Parathyroid adenoma (tissue), 2 donors: ENCODE data around the gene SND1.

Experiments
- H2AFZ ChIP-seq: fragments of 300-600 bp; sonication (generic); one replicate; pipeline ENCODE4 v1.7.0; 2017; ENCODE audit warnings: antibody characterized with exemption, mild to moderate bottlenecking
- H3K27ac ChIP-seq: fragments of 300-600 bp; sonication (generic); one replicate; pipeline ENCODE4 v1.7.0; 2017
- H3K27me3 ChIP-seq: fragments of 300-600 bp; sonication (generic); one replicate; pipeline ENCODE4 v1.7.0; 2017; ENCODE audit warnings: low read length; ENCODE audit not compliant: control insufficient read depth, insufficient read depth
- H3K36me3 ChIP-seq: fragments of 300-600 bp; sonication (generic); one replicate; pipeline ENCODE4 v1.7.0; 2017; ENCODE audit warnings: low read length; ENCODE audit not compliant: control insufficient read depth, insufficient read depth
- H3K4me1 ChIP-seq: fragments of 300-600 bp; sonication (generic); one replicate; pipeline ENCODE4 v1.7.0; 2017; ENCODE audit warnings: control low read depth
- H3K4me2 ChIP-seq: fragments of 300-600 bp; sonication (generic); one replicate; pipeline ENCODE4 v1.7.0; 2017; ENCODE audit warnings: low read length
- H3K4me3 ChIP-seq: fragments of 300-600 bp; sonication (generic); one replicate; pipeline ENCODE4 v1.7.0; 2017; ENCODE audit warnings: low read depth, low read length
- H3K79me2 ChIP-seq: fragments of 300-600 bp; sonication (generic); one replicate; pipeline ENCODE4 v1.7.0; 2017; ENCODE audit warnings: control low read depth
- H3K9ac ChIP-seq: fragments of 300-600 bp; sonication (generic); one replicate; pipeline ENCODE4 v1.7.0; 2017; ENCODE audit warnings: mild to moderate bottlenecking
- H3K9me3 ChIP-seq: fragments of 300-600 bp; sonication (generic); one replicate; pipeline ENCODE4 v1.7.0; 2017; ENCODE audit warnings: low read length; ENCODE audit not compliant: control insufficient read depth
- TF ChIP-seq, protein P1 (sequence below): fragments of 300-600 bp; sonication (generic); IDR thresholded peaks from one replicate; pipeline ENCODE4 v1.7.0; 2017; ENCODE audit warnings: antibody characterized with exemption, mild to moderate bottlenecking
- donor health status: primary hyperparathyroidism.

The SND1 gene

DNA sequence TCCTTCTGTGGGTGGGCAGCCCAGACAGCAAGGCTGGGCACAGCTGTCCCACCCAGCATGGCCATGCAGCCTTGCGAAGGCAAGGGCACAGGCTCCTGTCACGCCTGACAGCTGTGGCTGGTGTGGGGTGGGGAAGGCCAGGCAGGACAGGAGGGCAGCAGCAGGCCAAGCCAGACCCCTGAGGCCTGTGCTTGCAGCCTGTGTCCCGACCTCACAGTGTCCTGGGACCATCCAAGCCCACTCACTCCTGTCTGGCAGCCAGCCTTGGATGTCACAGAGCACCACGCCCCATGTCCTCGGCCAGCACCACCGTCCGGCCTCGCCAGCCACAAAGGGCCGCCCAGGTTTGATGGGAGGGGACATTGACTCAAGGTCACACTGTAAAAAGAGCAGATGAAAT, 464.7 kb downstream of the SND1 start:
- H3K4me3 ChIP-seq = no peak overlapping the region
- H3K9ac ChIP-seq = no peak overlapping the region
- H3K79me2 ChIP-seq = no peaks in the 10 kb centered on the region
- no peaks in the 10 kb centered on the region for H3K36me3 ChIP-seq
- no peaks in the 10 kb centered on the region for H3K27me3 ChIP-seq
- TF ChIP-seq, protein P1, sequence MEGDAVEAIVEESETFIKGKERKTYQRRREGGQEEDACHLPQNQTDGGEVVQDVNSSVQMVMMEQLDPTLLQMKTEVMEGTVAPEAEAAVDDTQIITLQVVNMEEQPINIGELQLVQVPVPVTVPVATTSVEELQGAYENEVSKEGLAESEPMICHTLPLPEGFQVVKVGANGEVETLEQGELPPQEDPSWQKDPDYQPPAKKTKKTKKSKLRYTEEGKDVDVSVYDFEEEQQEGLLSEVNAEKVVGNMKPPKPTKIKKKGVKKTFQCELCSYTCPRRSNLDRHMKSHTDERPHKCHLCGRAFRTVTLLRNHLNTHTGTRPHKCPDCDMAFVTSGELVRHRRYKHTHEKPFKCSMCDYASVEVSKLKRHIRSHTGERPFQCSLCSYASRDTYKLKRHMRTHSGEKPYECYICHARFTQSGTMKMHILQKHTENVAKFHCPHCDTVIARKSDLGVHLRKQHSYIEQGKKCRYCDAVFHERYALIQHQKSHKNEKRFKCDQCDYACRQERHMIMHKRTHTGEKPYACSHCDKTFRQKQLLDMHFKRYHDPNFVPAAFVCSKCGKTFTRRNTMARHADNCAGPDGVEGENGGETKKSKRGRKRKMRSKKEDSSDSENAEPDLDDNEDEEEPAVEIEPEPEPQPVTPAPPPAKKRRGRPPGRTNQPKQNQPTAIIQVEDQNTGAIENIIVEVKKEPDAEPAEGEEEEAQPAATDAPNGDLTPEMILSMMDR = no peak
- no peak overlapping the region for H3K27ac ChIP-seq
- H2AFZ ChIP-seq = no peak overlapping the region
- H3K9me3 ChIP-seq = no peaks in the 10 kb centered on the region
- no peak overlapping the region for H3K4me2 ChIP-seq
- H3K4me1 ChIP-seq = no peaks in the 10 kb centered on the region

DNA sequence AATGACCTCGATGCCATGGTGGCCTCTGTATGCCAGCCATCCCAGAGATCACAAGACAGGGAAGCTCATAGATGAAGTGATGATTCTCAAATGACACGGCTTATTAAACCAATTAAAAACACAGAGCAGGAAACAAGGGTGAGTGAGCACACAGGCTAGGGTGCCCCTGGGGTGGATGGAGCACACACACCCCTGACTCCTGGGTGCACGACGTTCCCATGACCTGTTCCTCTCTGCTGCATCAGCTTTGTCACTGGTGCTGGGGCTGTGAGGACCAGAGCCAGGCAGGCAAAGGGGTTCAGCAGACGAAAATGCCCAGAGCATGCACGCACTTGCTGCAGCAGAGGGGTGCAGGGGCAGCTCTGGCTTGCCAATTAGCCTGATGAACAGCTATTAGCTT, 465.7 kb downstream of the SND1 start:
- no peaks in the 10 kb centered on the region for H3K4me1 ChIP-seq
- no peaks in the 10 kb centered on the region for H3K36me3 ChIP-seq
- no peak overlapping the region for H3K4me3 ChIP-seq
- H3K27ac ChIP-seq = no peak overlapping the region
- no peak overlapping the region for H3K4me2 ChIP-seq
- H3K9me3 ChIP-seq = no peaks in the 10 kb centered on the region
- H3K9ac ChIP-seq = no peak overlapping the region
- TF ChIP-seq, protein P1 = no peak
- H3K79me2 ChIP-seq = no peaks in the 10 kb centered on the region
- H2AFZ ChIP-seq = no peak overlapping the region
- H3K27me3 ChIP-seq = no peaks in the 10 kb centered on the region

DNA sequence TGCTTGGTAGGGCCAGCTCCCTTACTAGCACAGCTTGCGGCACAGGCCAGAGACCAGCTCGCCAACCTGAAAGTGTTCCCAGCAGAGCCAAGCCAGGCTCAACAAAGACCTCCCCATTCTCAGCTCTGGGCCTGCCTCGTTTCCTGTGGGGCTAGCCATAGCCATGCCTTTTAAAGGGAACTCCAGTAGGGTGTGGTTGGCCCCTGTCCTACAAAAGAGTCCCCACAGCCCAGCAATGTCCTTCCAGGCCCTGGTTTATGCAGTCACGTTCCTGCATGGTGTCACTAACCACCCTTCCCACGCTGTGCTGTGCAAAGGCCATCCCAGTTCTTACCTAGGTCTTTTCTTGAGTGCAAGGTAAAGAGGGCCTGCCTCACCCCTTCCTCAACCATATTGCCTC, 467.0 kb downstream of the SND1 start:
- H3K27ac ChIP-seq = no peak overlapping the region
- no peak overlapping the region for H3K4me2 ChIP-seq
- H3K79me2 ChIP-seq = no peaks in the 10 kb centered on the region
- H2AFZ ChIP-seq = no peak overlapping the region
- no peak overlapping the region for H3K9ac ChIP-seq
- H3K4me1 ChIP-seq = no peaks in the 10 kb centered on the region
- H3K27me3 ChIP-seq = no peaks in the 10 kb centered on the region
- H3K36me3 ChIP-seq = no peaks in the 10 kb centered on the region
- H3K9me3 ChIP-seq = no peaks in the 10 kb centered on the region
- H3K4me3 ChIP-seq = no peak overlapping the region
- TF ChIP-seq, protein P1 = no peak

DNA sequence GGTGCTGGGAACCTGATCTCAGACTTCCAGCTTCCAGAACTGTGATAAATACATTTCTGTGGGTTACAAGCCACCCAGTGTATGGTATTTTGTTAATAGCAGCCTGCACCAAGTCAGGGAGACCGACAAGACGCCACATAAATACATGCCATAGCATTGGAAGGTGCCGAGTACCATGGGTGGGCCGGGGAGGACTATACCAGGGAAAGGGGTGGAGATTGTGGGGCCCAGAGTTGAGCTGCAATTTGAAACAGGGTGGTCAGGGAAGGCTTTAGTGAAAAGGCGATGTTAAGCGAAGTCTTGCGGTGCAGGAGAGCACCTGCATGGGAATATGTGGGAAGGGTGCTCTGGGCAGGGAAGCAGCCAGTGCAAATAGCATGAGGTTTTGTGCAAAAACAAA, 468.1 kb downstream of the SND1 start:
- no peak overlapping the region for H3K4me3 ChIP-seq
- H3K27me3 ChIP-seq = no peaks in the 10 kb centered on the region
- no peak overlapping the region for H3K27ac ChIP-seq
- H3K4me2 ChIP-seq = no peak overlapping the region
- H3K79me2 ChIP-seq = no peaks in the 10 kb centered on the region
- H2AFZ ChIP-seq = no peak overlapping the region
- no peaks in the 10 kb centered on the region for H3K9me3 ChIP-seq
- H3K4me1 ChIP-seq = no peaks in the 10 kb centered on the region
- no peaks in the 10 kb centered on the region for H3K36me3 ChIP-seq
- TF ChIP-seq, protein P1 = no peak
- no peak overlapping the region for H3K9ac ChIP-seq

DNA sequence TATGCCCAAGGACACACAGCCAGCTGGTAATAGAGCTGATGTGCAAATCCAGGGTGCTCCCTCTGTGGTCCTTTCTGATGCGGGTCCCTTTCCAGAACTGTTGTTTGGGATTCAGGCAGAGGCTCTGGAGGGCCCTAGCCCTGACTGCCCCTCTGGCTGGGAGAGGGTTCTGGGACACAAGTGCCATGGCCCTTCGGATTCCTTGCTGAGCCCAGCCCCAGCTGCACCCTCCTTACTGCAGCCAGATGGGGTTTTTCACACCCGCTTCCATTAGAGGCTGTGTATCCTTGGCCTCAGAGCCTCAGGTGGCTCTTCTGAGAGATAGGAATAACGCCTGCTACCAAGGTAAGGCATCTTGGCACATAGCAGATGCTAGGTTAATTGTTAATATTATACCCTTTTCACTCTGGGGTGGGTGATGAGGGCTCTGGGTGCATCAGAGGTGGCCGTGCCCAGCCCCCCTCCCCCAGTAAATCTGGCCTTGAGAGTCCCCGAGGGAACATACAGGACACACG, 469.0 kb downstream of the SND1 start:
- H3K27me3 ChIP-seq = no peaks in the 10 kb centered on the region
- H3K79me2 ChIP-seq = no peaks in the 10 kb centered on the region
- H2AFZ ChIP-seq = no peak overlapping the region
- H3K4me2 ChIP-seq = no peak overlapping the region
- H3K36me3 ChIP-seq = no peaks in the 10 kb centered on the region
- H3K4me1 ChIP-seq = no peaks in the 10 kb centered on the region
- no peaks in the 10 kb centered on the region for H3K9me3 ChIP-seq
- TF ChIP-seq, protein P1 = no peak
- H3K27ac ChIP-seq = no peak overlapping the region
- H3K9ac ChIP-seq = no peak overlapping the region
- no peak overlapping the region for H3K4me3 ChIP-seq
